HG02840 (cell line): ENCODE measurements around the gene NPRL2.

Experiments
- ATAC-seq: cut with Tn5 transposase; IDR thresholded peaks from one replicate; pipeline ENCODE4 v1.9.1; 2021; ENCODE audit warnings: mild to moderate bottlenecking, moderate library complexity, moderate number of reproducible peaks; ENCODE audit not compliant: unreplicated experiment, low FRiP score

NPRL2 gene

DNA sequence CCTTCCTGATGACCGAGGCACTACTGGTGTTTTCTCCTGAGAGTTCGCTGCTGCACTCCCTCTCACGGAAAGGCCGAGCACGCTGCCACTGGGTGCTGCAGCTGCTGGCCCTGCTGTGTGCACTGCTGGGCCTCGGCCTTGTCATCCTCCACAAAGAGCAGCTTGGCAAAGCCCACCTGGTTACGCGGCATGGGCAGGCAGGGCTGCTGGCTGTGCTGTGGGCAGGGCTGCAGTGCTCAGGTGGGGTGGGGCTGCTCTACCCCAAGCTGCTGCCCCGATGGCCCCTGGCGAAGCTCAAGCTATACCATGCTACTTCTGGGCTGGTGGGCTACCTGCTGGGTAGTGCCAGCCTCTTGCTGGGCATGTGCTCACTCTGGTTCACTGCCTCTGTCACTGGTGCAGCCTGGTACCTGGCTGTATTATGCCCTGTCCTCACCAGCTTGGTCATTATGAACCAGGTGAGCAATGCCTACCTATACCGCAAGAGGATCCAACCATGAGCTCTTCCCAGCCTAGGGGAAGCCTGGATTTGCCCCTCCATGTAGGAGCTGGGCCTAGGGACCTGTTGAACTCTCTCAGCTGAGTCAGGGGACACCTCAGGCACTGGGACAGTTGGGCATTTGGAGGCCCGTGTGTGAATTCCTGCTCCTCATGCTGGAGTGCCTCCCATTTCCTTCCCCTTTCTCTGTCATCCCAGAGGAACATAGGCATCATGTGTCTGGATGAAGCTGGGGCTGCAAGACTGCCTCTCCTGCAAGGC lies 2.9 kb upstream of the NPRL2 start:
- no peak for ATAC-seq

DNA sequence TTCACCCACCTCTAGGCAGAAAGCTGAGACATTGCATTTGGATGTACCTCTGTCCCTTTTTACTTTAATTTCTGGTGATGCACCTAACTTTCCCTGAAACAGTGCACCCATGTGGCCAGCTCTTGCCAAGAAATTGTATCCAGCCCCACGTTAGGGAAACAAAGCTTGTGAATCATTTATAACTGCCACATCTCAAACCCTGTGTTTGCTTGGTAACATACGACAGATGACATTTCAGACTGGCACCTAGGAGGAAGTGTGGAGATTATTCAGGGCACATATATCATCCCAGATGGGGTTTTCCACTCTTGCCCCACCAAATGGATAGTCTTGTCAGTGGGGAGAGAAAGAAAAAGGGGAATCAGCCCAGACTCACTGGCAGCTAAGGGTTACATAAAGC lies 2.2 kb upstream of the NPRL2 start:
- ATAC-seq = no peak

DNA sequence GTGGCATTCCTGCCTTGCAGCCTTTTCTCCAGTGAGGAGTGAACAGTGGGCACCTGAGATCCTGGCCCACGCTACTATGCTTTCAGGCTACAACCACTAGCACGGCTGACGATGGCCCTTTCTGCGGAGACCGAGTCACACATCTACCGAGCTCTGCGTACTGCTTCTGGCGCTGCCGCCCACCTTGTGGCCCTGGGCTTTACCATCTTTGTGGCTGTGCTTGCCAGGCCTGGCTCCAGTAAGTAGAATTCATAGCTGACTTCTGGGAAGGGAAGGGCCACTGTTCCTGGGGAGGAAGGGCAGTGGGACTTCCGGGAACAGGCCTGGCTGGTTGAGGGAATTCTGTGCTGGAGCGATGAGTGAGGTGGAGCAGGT lies 735 bp upstream of the NPRL2 start:
- ATAC-seq = no peak

DNA sequence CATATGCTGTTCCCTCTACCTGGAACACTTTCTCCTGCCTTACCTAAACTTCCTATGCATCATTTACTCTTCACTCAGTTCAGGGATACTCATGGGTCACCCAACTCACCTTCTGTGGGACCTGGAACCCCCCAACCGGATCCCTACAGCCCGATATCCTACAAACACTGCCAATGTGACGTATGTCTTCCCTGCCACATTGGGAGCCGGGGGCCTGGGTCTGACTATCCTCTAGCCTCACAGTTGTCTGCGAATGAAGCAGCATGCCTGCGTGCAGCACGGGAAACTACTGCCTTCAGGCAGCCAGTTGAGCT lies 405 bp downstream of the NPRL2 start:
- peak; percentile 9 for ATAC-seq

- ATAC-seq = no peak
Measured at GRCh38 chr3:50347187-50347813, 3.3 kb downstream of the NPRL2 start.

DNA sequence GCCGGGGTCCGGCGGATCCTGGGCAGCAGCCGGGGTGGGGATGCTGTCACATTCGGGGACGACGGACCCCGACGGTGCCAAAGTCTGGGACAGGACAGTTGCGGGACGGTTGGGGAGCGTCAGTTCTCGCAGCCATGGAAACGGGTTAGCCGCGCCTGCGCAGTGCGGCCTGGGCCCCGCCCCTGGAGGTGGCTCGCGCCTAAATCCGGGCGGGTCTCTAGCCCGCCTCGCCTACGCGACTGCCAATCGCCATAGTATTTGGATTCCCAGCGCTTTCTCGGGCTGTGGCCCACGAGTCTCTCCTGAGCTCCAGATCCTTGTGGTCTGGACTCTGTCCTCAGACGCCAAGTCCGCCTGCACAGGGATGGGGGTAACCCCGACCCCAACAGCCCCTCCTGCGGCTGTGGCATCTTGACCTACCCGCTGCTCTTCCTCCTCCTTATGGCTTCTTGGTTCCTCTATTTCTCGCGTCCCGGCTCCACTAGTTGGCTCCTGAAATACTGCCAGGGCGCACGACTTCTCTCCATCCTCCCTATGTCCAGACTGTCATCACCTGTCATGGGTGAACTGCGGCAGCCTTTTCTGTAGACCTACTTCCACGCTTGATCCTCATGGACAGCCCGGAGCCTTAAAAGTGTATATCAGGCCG lies 4.9 kb downstream of the NPRL2 start, which contains the start of gene ZMYND10:
ZMYND10 (minus strand) TSS at position 147 of the 649 bp plus-strand sequence. CDS start 153 bp downstream, outside the sequence.
- no peak for ATAC-seq

- no peak for ATAC-seq
Measured at GRCh38 chr3:50345008-50345407, 5.6 kb downstream of the NPRL2 start.

- ATAC-seq = no peak
Measured at GRCh38 chr3:50342813-50343633, 7.6 kb downstream of the NPRL2 start.

DNA sequence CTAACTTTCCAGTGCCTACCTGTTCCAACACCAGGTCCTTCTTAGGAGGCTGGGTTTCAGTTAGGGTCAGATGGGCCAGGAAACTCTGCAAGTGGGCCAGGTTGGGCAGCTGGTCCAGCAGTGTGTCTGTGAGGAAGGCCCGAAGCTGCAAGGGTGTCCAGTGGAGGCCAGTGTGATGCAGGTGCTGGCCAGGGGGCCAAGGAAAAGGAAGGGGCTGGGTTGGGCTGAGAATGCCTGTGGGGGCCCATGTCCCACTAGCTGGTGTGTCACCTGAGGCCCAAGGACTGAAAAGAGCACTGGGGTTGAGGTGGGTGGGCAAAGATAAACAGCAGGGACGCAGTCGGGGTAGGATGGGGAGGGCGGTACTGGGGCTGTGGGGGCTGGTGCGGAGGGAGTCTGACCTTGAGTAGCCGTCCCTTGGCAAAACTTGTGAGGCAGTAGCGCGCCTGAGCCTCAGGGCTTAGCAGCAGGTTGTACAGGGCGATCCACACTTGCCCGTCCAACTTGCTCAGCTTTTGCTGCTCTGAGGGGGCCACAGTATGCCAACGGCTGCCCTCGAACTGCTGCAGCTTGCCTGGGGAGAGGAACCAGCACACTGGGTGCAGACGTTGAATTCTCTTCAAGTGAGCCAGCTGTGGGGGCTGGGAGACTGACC lies 8.5 kb downstream of the NPRL2 start:
- no peak for ATAC-seq

- ATAC-seq = no peak
Measured at GRCh38 chr3:50341537-50341936, 9.0 kb downstream of the NPRL2 start.

GRCh38 chr3:50340448-50341329 lies 9.9 kb downstream of the NPRL2 start, which contains the start of gene RASSF1:
TSS of gene RASSF1 (minus strand) at chr3:50340836. CDS start at chr3:50340805, 31 bp downstream.
- no peak for ATAC-seq

DNA sequence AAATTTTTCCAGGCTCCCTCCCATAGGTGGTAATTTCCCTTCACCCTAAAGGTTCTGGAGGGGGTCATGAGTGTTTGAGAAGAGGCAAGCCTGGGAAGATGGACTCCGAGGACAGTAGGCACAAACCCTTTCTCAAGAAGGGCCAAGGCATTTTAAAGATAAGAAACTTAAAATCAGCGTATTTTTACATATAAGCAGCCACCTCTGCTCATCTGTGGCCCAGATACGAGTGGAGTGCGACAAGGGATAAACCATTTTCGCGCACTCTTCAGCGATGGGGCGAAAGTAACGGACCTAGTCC lies 10.5 kb downstream of the NPRL2 start:
- ATAC-seq = no peak

- no peak for ATAC-seq
Measured at GRCh38 chr3:50339485-50340146, 11.0 kb downstream of the NPRL2 start.

- ATAC-seq = no peak
Measured at GRCh38 chr3:50338965-50339364, 11.6 kb downstream of the NPRL2 start.

- peak; percentile 85 for ATAC-seq
Measured at GRCh38 chr3:50337175-50337861, 13.3 kb downstream of the NPRL2 start.

GRCh38 chr3:50336452-50337174 lies 14.0 kb downstream of the NPRL2 start:
- ATAC-seq = peak; percentile 36

DNA sequence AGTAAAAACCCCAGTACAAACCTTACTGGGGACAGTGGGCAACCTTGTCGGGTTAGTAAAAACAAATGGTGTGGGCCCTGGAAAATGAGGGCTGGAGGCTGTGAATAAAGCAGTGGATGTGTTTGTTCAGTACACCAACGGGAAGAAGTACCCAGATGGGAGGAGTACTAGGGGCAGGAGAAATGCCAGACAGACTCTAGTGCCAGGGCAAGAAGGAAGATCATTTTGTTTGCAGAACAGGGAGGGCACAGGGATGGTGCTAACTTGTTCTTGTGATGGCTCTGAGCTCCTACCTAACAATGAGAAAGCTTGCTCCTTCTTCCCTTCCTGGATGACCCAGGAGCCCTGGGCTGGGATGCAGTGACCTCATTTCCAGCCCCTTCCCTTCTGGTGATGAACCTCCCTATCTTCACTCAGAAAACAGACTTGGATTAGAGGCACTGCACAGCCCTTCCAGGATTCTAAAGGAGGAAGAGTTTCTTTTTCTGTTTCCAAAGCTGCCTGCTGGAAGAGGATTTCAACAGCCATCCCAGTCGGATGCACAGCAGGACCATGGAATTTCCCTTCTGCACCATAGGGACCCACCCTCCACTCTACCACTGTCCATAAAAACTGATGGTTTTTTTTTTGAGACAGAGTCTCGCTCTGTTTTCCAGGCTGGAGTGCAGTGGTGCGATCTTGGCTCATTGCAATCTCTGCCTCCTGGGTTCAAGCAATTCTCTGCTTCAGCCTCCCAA lies 16.1 kb downstream of the NPRL2 start:
- no peak for ATAC-seq
